Adipose tissue (tissue), 3 donors: Measurements from ENCODE around the gene NUP214. TPM values are rescaled to one million over a fixed set of nuclear protein-coding genes. Genes with fewer than 3 reads are reported as not detected.
"Not testable (repeated sequence)": the region's sequence is repeated elsewhere in the genome, so short reads cannot be mapped to it uniquely, and the experiment has no call there.

Experiments used
- H3K27ac ChIP-seq: one replicate; pipeline ENCODE4 v1.5.1; 2013; ENCODE audit warnings: low read depth, low read length
- WGBS, 3 donors: extraction: QIAGEN DNeasy Blood & Tissue Kit; methylation state at CpG; one replicate each; pipeline ENCODE4 v1.1.7; 2013; 5-methylcytosine and 5-hydroxymethylcytosine counted together
- polyA plus RNA-seq, 3 donors: library from polyadenylated mRNA; stranded (reverse); fragments of 200-250 nt; gene quantifications; one replicate each; pipeline ENCODE4 v1.2.3, GENCODE V29; 2013
- donor health status: healthy with polysubstance abuse.
- donor health status: Bipolar disorder and iron deficiency.
- donor health status: healthy.

Gene NUP214
- polyA plus RNA-seq, 3 donors, result 14.8 to 28.8 (median 16.5) TPM

- no peak overlapping the region for H3K27ac ChIP-seq
- 91 to 96% (median 96%) methylated on average over 3 of the region's 3 CpGs for WGBS, 3 donors
Observed at GRCh38 chr9:131206495-131206894, 81.1 kb downstream of the NUP214 start.

GRCh38 chr9:131211920-131212319 lies 86.5 kb downstream of the NUP214 start:
- H3K27ac ChIP-seq, result not testable (repeated sequence)
- WGBS, 3 donors, result 93 to 97% (median 96%) methylated on average over 4 of the region's 4 CpGs

GRCh38 chr9:131214286-131214856 lies 89.0 kb downstream of the NUP214 start:
- 53 to 79% (median 60%) methylated on average over 7 of the region's 7 CpGs for WGBS, 3 donors
- H3K27ac ChIP-seq, result no peak overlapping the region

- 45 to 83% (median 63%) methylated on average over 4 of the region's 4 CpGs for WGBS, 3 donors
Observed at GRCh38 chr9:131214876-131215275, 89.5 kb downstream of the NUP214 start.

GRCh38 chr9:131216806-131217205 lies 91.4 kb downstream of the NUP214 start:
- H3K27ac ChIP-seq, result no peak overlapping the region
- WGBS, 3 donors, result 66 to 73% (median 72%) methylated on average over 4 of the region's 4 CpGs

More at GRCh38 chr9:131214876-131215275, 89.5 kb downstream of the NUP214 start:
- H3K27ac ChIP-seq, result no peak overlapping the region

- WGBS, 3 donors, result 82 to 85% (median 84%) methylated on average over 6 of the region's 6 CpGs
- H3K27ac ChIP-seq, result no peak overlapping the region
Observed at GRCh38 chr9:131217331-131218031, 92.1 kb downstream of the NUP214 start.

- WGBS, 3 donors, result 65 to 78% (median 77%) methylated on average over 5 of the region's 5 CpGs
- no peak overlapping the region for H3K27ac ChIP-seq
Observed at GRCh38 chr9:131218370-131218769, 93.0 kb downstream of the NUP214 start.

- WGBS, 3 donors, result 68 to 83% (median 76%) methylated on average over 2 of the region's 2 CpGs
- no peak overlapping the region for H3K27ac ChIP-seq
Observed at GRCh38 chr9:131220485-131220884, 95.1 kb downstream of the NUP214 start.

- H3K27ac ChIP-seq, result no peak overlapping the region
- 92 to 97% (median 92%) methylated on average over 6 of the region's 6 CpGs for WGBS, 3 donors
Observed at GRCh38 chr9:131222460-131222859, 97.1 kb downstream of the NUP214 start.

- WGBS, 3 donors, result 72 to 96% (median 78%) methylated on average over 3 of the region's 3 CpGs
- H3K27ac ChIP-seq, result no peak overlapping the region
Observed at GRCh38 chr9:131226226-131226625, 100.8 kb downstream of the NUP214 start.

GRCh38 chr9:131227112-131227958 lies 101.9 kb downstream of the NUP214 start:
- no peak overlapping the region for H3K27ac ChIP-seq
- WGBS, 3 donors, result 42 to 58% (median 43%) methylated on average over 9 of the region's 9 CpGs

- no peak overlapping the region for H3K27ac ChIP-seq
- 37 to 68% (median 40%) methylated on average over 9 of the region's 9 CpGs for WGBS, 3 donors
Observed at GRCh38 chr9:131227959-131228460, 102.6 kb downstream of the NUP214 start.

GRCh38 chr9:131228988-131229387 lies 103.6 kb downstream of the NUP214 start:
- H3K27ac ChIP-seq, result no peak overlapping the region

GRCh38 chr9:131233556-131233955 lies 108.2 kb downstream of the NUP214 start:
- WGBS, 3 donors, result 88 to 93% (median 92%) methylated on average over 11 of the region's 11 CpGs

More at GRCh38 chr9:131228988-131229387, 103.6 kb downstream of the NUP214 start:
- WGBS, 3 donors, result 80 to 86% (median 81%) methylated on average over 8 of the region's 8 CpGs

GRCh38 chr9:131233995-131234394 lies 108.6 kb downstream of the NUP214 start:
- H3K27ac ChIP-seq, result no peak overlapping the region
- 84 to 93% (median 87%) methylated on average over 9 of the region's 9 CpGs for whole genome bisulfite sequencing, 3 donors

More at GRCh38 chr9:131233556-131233955, 108.2 kb downstream of the NUP214 start:
- H3K27ac ChIP-seq, result no peak overlapping the region

- H3K27ac ChIP-seq, result no peak overlapping the region
- 89 to 92% (median 90%) methylated on average over 16 of the region's 16 CpGs for WGBS, 3 donors
Observed at GRCh38 chr9:131234799-131235479, 109.6 kb downstream of the NUP214 start.

- WGBS, 3 donors, result 74 to 95% (median 85%) methylated on average over 9 of the region's 9 CpGs
- H3K27ac ChIP-seq, result no peak overlapping the region
Observed at GRCh38 chr9:131235480-131235851, 110.1 kb downstream of the NUP214 start.

GRCh38 chr9:131236161-131236560 lies 110.8 kb downstream of the NUP214 start:
- 89 to 95% (median 92%) methylated on average over 8 of the region's 8 CpGs for WGBS, 3 donors
- H3K27ac ChIP-seq, result no peak overlapping the region
